NOMO-1 treated with DMSO at 0.1 percent for 48 hours (cell line): ENCODE measurements around the gene CERK.
"Not testable (repeated sequence)": the region's sequence is repeated elsewhere in the genome, so short reads cannot be mapped to it uniquely, and the experiment has no call there.

Source experiments
- DNase-seq: peaks from one replicate; lab custom pipeline; 2025; ENCODE audit not compliant: unreplicated experiment; lab: John Stamatoyannopoulos, UW

Gene CERK, protein sequence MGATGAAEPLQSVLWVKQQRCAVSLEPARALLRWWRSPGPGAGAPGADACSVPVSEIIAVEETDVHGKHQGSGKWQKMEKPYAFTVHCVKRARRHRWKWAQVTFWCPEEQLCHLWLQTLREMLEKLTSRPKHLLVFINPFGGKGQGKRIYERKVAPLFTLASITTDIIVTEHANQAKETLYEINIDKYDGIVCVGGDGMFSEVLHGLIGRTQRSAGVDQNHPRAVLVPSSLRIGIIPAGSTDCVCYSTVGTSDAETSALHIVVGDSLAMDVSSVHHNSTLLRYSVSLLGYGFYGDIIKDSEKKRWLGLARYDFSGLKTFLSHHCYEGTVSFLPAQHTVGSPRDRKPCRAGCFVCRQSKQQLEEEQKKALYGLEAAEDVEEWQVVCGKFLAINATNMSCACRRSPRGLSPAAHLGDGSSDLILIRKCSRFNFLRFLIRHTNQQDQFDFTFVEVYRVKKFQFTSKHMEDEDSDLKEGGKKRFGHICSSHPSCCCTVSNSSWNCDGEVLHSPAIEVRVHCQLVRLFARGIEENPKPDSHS

DNA sequence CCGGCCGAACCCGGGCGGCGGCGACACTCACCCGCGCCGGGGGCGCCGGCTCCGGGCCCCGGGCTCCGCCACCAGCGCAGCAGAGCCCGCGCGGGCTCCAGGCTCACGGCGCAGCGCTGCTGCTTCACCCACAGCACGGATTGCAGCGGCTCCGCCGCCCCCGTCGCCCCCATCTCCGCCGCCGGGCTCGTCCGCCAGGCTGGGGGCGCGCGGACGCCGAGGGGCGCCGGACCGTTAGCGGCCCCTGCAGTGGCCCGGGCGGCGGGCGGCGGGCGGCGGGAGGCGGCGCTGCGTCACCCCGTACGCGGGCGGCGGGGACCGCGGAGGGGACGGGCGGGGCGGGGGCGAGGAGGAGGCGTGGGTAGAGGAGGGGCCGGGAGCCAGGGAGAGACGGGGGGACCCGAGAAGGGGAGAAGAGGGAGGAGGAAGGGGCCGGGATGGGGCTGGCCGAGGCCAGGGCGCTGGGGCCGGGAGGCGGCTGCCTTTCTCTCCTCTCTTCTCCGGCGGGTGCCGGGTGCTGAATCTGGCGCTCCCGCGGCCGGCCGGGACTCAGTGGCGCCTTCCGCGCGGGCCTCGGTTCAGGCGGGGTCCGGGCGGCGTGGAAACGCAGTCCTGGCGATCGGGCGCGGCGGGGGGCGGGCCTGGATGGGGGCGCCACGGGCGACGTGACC, at the start of gene CERK:
Gene CERK (minus strand): TSS at position 277 of the 671 bp plus-strand sequence. CDS start 104 bp downstream, at position 173.
- DNase-seq: peak; percentile 65

DNA sequence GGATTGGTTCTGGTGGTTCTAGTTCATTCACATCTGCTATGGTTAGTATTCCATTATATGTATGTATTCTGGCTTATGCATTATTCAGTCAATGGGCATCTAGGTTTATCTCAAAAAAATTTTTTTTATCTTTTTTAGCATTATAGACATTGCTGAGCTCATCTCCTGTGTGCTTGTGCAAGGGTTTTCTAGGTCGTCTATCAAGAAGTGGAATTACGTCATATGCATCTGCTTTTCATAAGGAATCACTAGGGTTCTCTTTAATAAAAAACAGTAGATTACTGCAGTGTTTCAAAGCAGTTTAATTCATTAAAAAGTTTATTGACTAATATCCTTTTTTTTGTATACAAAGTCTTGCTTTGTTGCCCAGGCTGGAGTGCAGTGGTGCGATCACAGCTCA, 45.7 kb upstream of the CERK start:
- peak; percentile 22 for DNase-seq

DNA sequence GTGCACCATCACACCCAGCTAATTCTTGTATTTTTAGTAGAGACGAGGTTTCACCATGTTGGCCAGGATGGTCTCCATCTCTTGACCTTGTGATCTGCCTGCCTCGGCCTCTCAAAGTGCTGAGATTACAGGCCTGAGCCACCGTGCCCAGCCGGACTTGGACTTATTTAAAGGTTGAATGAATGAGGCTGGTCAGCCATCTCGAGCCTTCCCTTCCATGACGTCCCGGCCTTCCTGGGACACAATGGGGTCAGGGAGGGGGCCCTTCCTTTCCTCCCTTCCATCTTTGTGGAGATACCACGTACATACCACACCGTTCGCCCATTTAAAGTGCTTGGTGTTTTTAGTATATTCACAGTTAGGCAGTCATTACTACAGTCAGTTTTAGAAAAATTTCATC, 44.1 kb upstream of the CERK start:
- not testable (repeated sequence) for DNase-seq

DNA sequence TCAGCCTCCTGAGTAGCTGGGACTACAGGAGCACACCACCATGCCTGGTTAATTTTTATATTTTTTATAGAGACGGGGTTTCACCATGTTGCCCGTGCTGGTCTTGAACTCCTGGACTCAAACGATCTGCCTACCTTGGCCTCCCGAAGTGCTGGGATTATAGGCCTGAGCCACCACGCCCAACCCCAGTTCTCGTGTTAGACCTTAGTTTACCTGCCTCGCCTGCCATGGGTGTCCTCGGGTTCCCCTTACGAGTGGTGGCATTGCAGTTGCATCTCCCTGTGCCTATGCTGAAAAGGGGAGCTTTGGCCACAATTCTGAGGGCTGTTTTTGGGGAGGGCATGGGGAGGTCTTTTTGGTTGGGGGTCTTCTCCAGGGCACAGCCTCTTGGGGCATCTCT, 43.2 kb upstream of the CERK start:
- no peak for DNase-seq

DNA sequence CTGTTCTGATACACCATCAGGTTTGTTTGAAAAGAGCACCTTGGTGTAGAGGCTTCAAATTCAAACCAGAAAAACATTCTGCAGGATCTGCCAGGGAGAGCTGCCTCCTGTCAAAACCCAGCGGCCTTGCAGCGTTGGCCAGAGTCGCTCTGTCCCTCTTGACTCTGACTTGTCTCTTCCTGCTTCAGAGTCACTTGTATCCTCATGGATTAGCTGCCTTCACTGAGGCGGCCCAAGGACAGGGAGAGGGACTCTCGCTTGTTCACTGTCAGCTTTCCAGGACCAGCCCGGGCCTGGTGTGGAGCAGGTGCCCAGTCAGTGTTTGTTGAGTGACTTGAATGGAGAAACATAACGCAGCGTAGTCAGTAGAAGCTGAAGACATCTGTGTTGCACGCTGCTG, 42.4 kb upstream of the CERK start:
- DNase-seq: no peak

DNA sequence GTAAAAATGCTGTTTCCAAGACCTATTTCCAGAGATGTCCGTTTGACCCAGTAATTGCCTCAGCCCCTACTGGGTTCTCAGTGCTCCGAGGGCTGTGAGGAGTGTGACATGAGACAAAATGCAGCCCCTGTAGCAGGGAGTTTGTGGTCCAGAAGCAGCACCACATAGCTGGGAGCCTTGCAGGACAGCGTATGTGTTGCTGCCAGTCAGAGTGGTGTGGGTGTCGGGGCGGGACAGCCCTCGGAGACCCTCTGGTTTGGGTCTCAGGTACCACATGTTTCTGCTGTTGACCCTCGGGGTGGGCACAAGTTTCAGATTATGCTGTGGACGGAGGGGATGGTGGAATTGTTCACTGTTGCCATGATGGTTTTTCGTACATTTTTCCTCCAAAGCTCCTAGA, 41.6 kb upstream of the CERK start:
- DNase-seq: no peak

DNA sequence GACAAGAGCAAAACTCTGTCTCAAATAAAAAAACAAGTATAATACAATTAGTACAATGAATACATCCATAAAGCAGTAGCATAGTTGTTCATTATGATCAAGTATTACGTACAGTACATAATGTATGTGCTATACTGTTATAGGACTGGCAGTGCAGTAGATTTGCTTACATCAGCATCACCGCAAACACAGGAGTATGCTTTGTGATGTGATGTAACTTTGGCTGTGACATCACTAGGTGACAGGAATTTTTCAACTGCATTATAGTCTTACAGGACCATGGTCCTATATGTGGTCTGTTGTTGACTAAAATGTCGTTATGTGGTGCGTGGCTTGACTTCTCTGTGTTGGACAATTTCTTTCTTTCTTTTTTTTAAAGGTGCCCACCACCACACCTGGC, 41.0 kb upstream of the CERK start:
- no peak for DNase-seq

DNA sequence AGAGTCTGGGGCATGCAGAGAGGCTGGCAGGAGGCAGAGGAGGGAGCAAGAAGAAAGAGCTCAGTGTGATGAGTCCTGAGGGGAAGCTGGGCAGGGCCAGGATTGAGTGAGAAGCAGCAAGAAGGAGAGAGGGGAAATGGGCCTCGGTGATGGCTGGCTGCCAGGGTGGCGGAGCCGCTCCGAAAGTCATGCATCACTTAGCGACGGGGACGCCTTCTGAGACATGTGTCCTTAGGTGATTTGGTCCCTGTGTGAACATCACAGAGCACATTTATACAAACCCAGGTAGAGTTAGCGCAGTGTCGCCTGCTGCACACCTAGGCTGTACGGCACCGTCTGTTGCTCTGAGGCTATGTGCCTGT, 39.5 kb upstream of the CERK start:
- DNase-seq: no peak

DNA sequence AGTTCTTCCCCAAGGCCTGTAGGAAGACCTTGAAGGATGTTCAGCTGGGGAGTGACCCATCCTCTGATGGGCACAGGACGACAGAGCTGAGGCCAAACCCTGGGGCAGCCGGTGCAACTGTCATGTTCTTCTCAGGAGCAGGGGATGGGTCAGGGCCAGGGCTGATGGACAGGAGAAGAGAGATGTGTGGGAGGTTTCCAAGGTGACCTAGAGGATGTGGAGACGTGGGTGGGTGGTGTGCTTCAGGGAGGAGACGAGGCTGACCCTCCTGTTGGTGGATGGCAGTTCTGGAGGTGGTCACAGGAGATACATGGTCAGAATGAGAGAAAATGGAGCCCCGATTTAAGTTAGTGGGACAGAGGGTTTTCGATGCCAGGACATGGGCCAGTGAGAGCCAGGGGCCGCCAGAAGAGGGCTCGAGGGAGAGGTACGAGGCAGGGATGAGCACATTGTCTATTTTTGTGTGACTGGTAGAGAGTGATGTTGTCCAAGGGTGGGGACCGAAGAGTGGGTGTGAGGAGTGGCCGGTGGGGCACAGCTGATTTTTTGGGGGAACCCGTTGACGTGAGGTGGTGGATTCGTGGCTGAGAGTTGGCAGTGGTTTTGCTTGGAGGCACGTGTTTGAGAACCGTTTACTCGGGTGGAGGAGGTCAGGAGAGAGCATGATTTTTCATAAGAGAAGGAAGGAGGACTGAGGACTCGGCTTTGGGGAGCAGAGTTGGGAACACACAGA, 39.0 kb upstream of the CERK start:
- DNase-seq: no peak

DNA sequence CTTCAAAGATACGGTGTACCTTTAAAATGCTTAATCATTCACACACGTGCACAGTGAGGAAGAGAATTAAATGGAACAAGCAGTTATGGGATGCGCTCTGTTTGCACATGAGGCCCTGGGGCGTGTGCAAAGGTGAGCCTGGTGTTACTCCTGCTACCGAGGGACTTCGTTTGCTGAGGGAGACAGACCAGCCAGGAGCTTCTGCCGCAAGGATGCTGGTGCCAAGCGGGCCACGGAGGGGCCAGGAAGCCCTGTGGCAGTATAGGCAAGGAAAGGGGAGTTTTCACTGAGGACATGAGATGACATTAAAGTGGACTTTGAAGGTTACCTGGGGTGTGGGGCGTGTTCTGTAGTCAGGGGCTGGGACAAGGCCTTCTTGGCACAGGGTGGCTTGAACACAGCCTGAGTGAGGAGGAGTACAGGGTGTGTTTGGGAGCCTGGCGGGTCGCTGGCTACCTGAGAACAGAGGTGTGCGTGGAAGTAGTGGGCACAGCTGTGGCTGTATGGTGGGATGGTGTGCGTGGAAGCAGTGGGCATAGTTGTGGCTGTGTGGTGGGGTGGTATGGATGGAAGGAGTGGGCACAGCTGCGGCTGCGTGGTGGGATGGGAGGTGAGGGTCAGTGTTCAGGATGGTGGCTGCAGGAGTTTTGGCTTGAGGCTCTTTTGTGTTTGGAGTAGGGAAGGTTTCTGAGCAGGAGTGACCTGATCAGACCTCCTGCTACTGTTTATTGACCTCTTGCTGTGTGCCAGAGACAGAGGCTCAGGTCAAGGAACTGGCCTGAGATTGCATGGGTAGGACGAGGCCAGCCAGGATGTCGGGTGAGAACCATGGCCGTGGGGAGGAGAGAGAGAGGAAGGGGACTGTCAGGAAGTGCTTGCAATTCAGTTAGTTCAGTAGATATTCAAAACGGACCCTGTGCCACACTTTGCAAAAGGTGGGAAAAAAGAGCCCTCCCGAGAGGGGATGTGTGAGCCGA, 38.1 kb upstream of the CERK start:
- DNase-seq: no peak

DNA sequence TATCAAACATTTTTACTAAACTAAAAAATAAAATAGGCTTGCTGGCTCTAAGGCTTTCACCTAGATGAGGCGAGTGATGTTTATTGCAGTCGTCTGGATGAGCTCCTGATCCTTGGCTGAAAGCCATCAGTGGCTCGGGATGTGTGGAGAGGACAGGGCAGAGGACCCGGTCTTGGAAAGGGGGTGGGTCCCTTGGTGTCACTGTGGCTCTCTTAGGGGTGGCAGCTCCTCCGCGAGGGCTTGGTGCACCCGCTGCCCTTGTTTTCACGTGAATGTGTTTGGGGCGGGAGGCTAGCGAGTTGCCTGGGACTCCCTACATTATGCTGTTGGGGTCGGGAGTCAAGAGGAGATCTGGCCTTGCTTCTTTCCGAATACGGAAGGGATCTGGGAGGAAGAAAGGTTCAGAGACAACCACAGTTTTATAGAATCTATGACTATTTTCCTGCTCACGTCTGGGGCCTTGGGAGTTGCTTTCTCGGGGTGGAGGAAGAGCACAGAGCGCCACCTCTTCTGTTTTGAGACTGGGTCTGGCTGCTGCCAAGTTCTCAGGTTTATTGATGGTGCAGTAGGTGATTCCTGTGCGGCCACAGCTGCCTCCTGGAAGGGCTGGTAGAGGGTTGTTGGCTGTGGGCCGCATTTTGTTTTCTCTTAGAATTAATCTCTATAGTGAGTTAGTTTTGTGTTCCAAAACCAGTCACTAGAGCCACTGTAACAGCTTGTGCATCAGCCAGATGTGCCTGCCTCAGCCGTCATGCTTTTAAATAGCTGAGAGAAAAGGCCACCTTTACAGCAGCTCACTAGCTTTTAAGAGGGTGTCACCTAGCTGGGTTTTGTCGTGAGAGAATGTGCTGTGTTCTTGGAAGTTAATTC, 37.2 kb upstream of the CERK start:
- DNase-seq: no peak

DNA sequence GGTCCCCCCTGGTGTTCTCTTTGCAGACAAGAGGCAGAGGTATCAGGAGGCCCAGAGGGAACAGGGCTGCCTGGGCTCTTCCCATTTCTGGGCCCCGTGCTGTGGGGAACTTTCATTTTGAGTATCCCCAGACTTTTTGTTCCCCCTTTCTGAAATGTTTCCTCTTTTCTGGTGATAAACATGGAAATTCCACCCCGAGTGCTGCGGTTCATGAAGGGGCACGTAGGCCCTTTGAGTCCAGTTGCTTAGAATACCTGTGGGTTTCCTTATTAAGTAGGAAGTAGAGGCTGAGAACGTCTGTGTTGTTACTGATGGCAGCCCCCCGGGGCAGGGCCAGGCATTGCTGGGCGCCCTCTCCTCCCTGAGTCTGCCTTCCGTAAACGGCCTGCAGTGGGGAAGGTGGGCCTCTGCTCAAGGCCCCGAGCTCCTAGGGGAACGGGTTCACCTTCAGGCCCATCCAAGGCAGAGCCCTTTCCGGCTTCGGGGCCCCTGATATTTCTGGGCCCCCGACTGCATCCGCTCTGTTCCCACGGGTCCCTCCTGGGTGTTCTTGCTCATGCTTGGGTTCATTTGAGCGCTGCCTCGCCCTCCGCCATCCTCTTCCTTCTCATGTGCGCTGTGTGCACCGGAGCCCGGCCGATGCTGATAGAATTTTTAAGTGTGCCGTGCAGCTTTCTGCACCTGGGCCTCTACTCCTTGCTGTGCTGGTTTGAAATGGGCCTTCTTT, 36.4 kb upstream of the CERK start:
- DNase-seq: peak; percentile 73

DNA sequence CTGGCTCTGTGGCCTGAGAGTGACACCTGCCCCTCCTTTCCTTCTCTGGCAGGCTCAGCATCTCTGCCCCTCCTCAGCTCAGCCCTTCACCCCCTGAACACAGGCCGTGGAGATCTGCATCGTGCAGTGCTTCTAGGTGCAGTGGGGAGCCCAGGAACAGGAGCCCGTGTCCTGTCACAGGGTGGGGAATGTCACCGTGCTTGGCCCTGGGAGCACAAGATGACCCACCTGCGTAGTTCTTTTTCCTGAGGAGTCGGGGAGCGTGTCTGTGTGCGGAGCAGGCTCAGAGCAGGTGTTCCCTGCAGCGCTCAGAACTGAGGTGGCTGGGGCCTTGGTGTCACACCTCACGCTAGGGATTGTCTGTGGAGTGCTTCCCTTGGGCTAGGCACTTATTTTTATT, 35.0 kb upstream of the CERK start:
- DNase-seq: no peak

DNA sequence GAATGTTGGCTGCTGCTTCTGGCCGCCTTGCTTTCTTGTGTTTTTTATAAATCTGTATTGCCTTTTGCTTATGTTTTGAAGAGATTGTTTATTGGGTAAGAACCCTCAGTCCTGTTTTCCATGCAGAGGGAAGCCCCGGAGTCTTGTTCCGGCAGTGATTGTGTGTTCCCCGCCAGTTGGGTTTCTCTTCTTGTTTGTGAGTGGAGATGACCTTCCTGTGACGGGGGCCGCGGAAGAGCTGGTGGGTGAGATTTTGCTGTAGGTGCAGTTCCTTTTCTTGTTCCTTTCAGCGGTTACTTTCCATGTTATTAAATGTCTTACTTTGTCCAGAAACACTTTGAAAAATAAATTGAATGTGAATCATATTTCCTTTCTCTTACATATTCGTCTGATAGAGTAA, 32.7 kb upstream of the CERK start:
- peak; percentile 34 for DNase-seq

DNA sequence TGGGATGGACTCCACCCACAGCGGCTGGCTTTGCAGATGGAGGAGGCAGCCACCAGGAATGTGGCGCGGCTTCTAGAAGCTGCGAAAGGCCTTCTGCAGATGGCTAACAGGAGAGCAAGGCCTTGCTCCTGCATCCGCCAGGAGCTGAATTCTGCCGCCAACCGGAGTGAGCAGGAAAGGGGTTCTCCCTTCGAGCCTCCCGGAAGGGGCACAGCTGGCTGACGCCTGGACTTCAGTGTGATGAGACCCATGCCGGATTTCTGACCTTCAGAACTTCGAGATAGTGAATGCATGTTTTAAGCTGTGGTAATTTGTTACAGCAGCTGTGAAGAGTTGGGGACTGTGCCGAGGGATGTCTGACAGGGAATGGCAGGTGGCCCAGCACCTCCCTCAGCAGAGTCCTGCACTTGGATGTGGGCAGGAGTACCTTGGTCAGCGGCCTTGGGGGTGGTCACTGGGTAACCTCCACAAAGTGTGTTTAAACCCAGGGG, 32.1 kb upstream of the CERK start:
- DNase-seq: no peak

DNA sequence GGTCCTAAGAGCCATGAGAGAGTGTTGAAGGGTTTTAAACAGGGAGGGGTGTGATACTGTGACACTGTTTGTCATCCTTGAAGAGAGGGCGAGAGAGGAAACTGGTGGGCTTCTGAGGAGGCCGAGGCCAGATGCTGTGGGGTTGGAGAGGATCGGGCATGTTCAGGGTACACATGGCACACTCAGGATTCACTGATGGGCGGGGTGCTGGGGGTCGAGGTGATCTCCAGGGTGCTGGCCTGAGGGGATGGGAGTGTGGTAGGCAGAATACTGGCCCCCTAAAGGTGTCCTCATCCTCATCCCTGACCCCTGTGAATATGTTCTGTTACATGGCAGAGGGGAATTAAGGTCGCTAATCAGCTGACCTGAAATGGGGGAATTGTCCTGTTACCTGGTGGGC, 31.7 kb upstream of the CERK start:
- no peak for DNase-seq

DNA sequence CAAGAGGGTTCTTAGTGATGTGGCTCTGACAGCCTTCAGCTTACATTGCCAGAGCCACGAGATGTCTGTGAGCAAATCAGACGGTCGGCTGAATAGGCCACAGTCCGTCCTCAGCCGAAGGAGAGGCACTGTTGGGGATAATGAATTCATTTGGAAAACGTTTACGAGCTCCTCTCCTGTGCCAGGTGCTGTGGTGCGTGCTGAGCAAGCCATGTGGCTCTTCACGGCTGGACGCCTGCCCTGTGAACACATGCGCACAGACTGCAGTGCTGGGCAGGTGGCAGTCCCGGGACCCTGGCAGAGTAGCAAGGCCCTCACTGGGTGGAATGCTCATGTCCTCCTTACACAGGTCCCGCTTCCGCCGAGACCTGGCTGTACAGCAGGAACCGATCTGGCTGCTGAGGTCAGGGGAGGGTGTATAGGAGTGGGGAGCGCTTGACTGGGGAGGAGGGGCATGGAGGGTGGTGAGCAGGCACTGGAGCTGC, 31.2 kb upstream of the CERK start:
- no peak for DNase-seq

DNA sequence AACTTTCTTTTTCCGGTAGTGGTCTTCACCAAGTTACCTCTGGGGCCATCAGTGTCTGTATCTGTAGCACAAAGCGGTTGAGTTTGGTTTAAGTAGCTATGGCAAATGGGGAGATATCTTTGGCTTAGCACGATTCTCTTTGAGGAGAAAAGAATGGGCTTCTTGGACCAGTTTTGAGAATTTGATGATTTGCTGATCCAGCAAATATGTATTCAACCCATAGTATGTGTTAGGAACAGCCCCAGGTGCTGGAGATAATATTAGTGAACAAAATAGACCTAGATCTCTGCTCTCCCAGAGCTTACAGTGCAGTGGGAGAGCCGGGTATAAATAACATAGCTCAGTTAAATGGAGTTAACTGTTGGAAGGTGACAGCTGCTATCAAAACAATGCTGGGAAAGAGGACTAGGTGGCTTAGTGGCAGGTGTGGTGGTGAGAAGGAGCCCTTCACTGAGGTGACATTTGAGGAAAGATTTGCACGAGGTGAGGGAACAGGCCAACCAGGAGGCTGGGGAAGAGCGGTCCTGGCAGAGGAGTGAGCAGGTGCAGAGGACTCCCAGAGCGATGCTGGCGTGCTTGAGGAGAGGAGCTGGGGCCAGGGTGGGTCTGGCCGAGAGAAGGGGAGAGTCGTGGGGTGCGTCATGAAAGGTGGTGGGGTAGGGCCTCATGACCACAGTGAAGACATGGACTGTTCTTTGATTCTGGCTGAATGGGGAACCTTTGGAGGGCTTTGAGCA, 29.4 kb upstream of the CERK start:
- no peak for DNase-seq
